ENCODE results near the gene ANTXR1.
"Not testable (repeated sequence)": the region's sequence is repeated elsewhere in the genome, so short reads cannot be mapped to it uniquely, and the experiment has no call there.

Gene ANTXR1

DNA sequence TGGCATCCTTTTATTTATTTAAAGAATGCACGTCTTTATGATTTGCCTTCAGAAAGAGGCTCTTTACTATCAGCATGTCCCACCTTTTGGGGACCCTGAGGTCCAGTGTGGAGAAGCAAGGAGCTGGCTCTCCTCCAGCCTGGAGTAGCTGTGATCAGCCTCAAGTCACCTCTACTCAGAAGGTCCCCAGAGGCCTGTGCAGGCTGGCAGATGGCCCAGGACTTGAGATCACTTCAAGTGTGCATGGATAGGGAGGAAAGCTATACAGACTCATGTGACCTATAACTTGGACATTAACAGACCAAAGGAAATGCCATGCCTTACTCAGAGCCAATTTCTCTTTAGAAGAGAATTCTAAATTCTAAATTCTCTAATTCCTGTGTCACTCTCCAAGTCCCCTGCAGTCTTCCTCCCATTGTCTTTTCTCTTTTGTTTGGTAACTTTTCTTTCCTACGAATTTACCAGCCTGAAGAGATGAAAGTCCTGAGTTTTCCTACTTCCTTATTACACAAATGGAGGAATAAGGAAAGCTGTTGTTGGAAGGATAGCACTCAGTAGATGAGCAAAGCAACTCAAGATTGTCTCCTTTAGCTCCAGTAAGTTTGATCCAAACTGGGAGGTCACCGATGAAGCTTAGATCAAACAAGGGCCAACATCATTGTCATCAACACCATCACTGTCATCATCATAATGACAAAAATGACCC, 210.1 kb downstream of the ANTXR1 start:
- Histone ChIP-seq H3K27ac (ENCODE audit: low read depth, low read length) (no peak overlapping the region), H3K36me3 (ENCODE audit: insufficient read depth, low read length) (no peaks in the 10 kb centered on the region), H3K27me3 (ENCODE audit: control insufficient read depth in 1 of 2, insufficient read depth in 2 of 2, low read length in 2 of 2) (no peaks in the 10 kb centered on the region), H3K9me3 (ENCODE audit: low read length) (no peaks in the 10 kb centered on the region), H3K4me3 (ENCODE audit: low read depth in 1 of 2, low read length in 2 of 2) (no peak overlapping the region), H3K4me1 (ENCODE audit: insufficient read depth, low read length) (peaks cover 18% of the 10 kb centered on the region), H3K9ac (ENCODE audit: low read length) (no peak overlapping the region)

- Histone ChIP-seq H3K9ac (ENCODE audit: low read length) (no peak overlapping the region), H3K27me3 (ENCODE audit: control insufficient read depth in 1 of 2, insufficient read depth in 2 of 2, low read length in 2 of 2) (no peaks in the 10 kb centered on the region), H3K4me3 (ENCODE audit: low read depth in 1 of 2, low read length in 2 of 2) (no peak overlapping the region), H3K4me1 (ENCODE audit: insufficient read depth, low read length) (peaks cover 18% of the 10 kb centered on the region), H3K27ac (ENCODE audit: low read depth, low read length) (no peak overlapping the region), H3K36me3 (ENCODE audit: insufficient read depth, low read length) (no peaks in the 10 kb centered on the region), H3K9me3 (ENCODE audit: low read length) (no peaks in the 10 kb centered on the region)
Measured at GRCh38 chr2:69223759-69224511, 211.0 kb downstream of the ANTXR1 start.

DNA sequence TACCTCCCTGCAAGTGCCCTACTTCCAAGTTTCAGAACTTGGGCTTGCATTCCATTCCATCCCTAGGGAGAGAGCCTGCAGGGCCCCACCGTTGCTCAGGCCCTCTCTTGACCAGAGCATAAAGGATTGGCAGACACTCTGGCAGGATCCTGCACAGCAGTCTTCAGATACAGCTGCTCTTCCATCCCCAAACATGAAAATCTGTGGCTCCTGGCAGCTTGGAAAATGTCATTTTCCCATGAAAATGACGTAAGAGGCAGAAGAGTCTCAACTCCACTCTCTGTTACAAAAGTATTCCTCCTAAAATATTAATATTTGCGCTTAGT, 211.5 kb downstream of the ANTXR1 start:
- Histone ChIP-seq H3K27ac (ENCODE audit: low read depth, low read length) (no peak overlapping the region), H3K36me3 (ENCODE audit: insufficient read depth, low read length) (no peaks in the 10 kb centered on the region), H3K4me3 (ENCODE audit: low read depth in 1 of 2, low read length in 2 of 2) (no peak overlapping the region), H3K4me1 (ENCODE audit: insufficient read depth, low read length) (peaks cover 18% of the 10 kb centered on the region), H3K9ac (ENCODE audit: low read length) (no peak overlapping the region), H3K27me3 (ENCODE audit: control insufficient read depth in 1 of 2, insufficient read depth in 2 of 2, low read length in 2 of 2) (no peaks in the 10 kb centered on the region), H3K9me3 (ENCODE audit: low read length) (no peaks in the 10 kb centered on the region)

GRCh38 chr2:69225933-69226332, 213.0 kb downstream of the ANTXR1 start:
- no peaks in the 10 kb centered on the region for H3K36me3 ChIP-seq (ENCODE audit: insufficient read depth, low read length)
- no peak overlapping the region for H3K9ac ChIP-seq (ENCODE audit: low read length)
- H3K27me3 ChIP-seq (ENCODE audit: control insufficient read depth in 1 of 2, insufficient read depth in 2 of 2, low read length in 2 of 2), result no peaks in the 10 kb centered on the region
- no peak overlapping the region for H3K27ac ChIP-seq (ENCODE audit: low read depth, low read length)
- no peak overlapping the region for H3K4me3 ChIP-seq (ENCODE audit: low read depth in 1 of 2, low read length in 2 of 2)
- peaks cover 18% of the 10 kb centered on the region for H3K4me1 ChIP-seq (ENCODE audit: insufficient read depth, low read length)
- no peaks in the 10 kb centered on the region for H3K9me3 ChIP-seq (ENCODE audit: low read length)

- Histone ChIP-seq H3K9me3 (ENCODE audit: low read length) (no peaks in the 10 kb centered on the region), H3K4me3 (ENCODE audit: low read depth in 1 of 2, low read length in 2 of 2) (no peak overlapping the region), H3K27ac (ENCODE audit: low read depth, low read length) (no peak overlapping the region), H3K9ac (ENCODE audit: low read length) (no peak overlapping the region), H3K36me3 (ENCODE audit: insufficient read depth, low read length) (no peaks in the 10 kb centered on the region), H3K4me1 (ENCODE audit: insufficient read depth, low read length) (peaks cover 15% of the 10 kb centered on the region), H3K27me3 (ENCODE audit: control insufficient read depth in 1 of 2, insufficient read depth in 2 of 2, low read length in 2 of 2) (no peaks in the 10 kb centered on the region)
Measured at GRCh38 chr2:69226903-69227302, 213.9 kb downstream of the ANTXR1 start.

DNA sequence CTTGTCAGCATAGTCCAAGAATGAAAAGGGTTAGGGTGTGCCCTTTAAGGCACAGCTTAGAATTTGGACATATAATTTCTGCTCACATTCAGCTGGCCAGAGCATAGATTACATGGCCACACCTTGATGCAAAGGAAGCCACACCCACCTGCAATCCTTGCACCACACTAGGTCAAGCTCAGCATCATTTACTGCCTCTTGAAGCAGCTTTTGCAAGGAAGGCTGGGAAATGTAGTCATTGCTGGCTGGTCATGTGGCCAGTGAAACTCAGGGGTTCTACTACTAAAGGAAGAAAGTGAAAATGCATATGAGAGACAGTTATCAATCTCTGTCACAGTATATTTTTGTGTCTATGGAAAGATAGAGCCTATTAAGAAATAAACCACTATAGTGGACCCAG, 214.7 kb downstream of the ANTXR1 start:
- no peaks in the 10 kb centered on the region for H3K9me3 ChIP-seq (ENCODE audit: low read length)
- H3K36me3 ChIP-seq (ENCODE audit: insufficient read depth, low read length), result no peaks in the 10 kb centered on the region
- no peak overlapping the region for H3K4me3 ChIP-seq (ENCODE audit: low read depth in 1 of 2, low read length in 2 of 2)
- no peaks in the 10 kb centered on the region for H3K27me3 ChIP-seq (ENCODE audit: control insufficient read depth in 1 of 2, insufficient read depth in 2 of 2, low read length in 2 of 2)
- no peak overlapping the region for H3K27ac ChIP-seq (ENCODE audit: low read depth, low read length)
- H3K4me1 ChIP-seq (ENCODE audit: insufficient read depth, low read length), result peaks cover 8% of the 10 kb centered on the region
- H3K9ac ChIP-seq (ENCODE audit: low read length), result no peak overlapping the region

- H3K36me3 ChIP-seq (ENCODE audit: insufficient read depth, low read length); H3K4me3 ChIP-seq (ENCODE audit: low read depth in 1 of 2, low read length in 2 of 2); H3K27me3 ChIP-seq (ENCODE audit: control insufficient read depth in 1 of 2, insufficient read depth in 2 of 2, low read length in 2 of 2); H3K27ac ChIP-seq (ENCODE audit: low read depth, low read length); H3K9me3 ChIP-seq (ENCODE audit: low read length); H3K9ac ChIP-seq (ENCODE audit: low read length); H3K4me1 ChIP-seq (ENCODE audit: insufficient read depth, low read length): not testable (repeated sequence)
Measured at GRCh38 chr2:69230946-69231345, 218.0 kb downstream of the ANTXR1 start.

DNA sequence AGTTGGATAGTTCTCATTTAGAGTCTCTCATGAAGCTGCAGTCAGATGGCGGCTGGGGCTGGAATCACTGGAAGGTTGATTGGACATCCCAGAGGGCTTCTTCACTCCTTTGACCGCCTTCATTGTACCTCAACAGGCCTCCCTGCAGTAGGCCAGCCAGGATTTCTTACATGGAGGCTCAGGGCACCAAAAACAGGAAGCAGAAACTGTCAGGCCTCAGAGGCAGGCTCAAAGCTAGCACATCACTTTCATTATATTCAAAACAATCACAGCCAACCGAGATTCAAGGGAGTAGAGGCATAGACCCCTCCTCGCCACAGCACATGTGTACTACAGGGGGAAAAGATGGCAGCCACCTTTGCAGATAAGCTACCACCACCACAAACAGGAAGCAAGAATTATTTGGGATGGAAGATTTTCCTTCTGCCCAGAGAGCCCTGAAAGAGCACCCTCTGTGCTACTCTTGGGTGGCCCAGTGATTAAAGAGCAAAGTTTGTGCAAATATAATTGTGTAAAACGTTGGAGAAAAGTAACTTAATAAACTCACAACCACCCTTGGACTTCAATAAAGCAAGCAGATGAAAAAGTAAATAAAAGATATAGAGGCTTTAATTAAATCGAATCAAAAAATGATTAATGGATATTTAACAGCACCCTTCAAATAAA, 218.8 kb downstream of the ANTXR1 start:
- no peak overlapping the region for H3K4me3 ChIP-seq (ENCODE audit: low read depth in 1 of 2, low read length in 2 of 2)
- H3K27me3 ChIP-seq (ENCODE audit: control insufficient read depth in 1 of 2, insufficient read depth in 2 of 2, low read length in 2 of 2), result no peaks in the 10 kb centered on the region
- H3K36me3 ChIP-seq (ENCODE audit: insufficient read depth, low read length), result no peaks in the 10 kb centered on the region
- peaks cover 3% of the 10 kb centered on the region for H3K4me1 ChIP-seq (ENCODE audit: insufficient read depth, low read length)
- no peak overlapping the region for H3K27ac ChIP-seq (ENCODE audit: low read depth, low read length)
- no peak overlapping the region for H3K9ac ChIP-seq (ENCODE audit: low read length)
- no peaks in the 10 kb centered on the region for H3K9me3 ChIP-seq (ENCODE audit: low read length)

DNA sequence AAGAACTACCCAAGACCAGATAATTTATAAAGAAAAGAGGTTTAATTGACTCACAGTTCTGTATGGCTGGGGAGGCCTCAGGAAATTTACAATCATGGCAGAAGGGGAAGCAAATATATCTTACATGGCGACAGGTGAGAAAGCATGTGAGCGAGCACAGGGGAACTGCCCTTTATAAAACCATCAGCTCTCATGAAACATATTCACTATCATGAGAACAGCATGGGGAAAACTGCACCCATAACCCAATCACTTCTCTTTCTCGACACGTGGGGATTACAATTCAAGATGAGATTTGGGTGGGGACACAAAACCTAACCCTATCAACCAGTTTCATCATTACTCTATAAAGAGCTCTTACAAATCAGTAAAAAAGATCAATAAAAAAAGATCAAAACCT, 222.9 kb downstream of the ANTXR1 start:
- Histone ChIP-seq H3K27ac (ENCODE audit: low read depth, low read length) (peak overlapping the region; percentile 17), H3K4me1 (ENCODE audit: insufficient read depth, low read length) (peaks cover 26% of the 10 kb centered on the region)
- not testable (repeated sequence) for H3K36me3 ChIP-seq (ENCODE audit: insufficient read depth, low read length)

GRCh38 chr2:69237070-69237670, 224.2 kb downstream of the ANTXR1 start:
- no peak overlapping the region for H3K4me3 ChIP-seq (ENCODE audit: low read depth in 1 of 2, low read length in 2 of 2)
- no peak overlapping the region for H3K9ac ChIP-seq (ENCODE audit: low read length)
- H3K27ac ChIP-seq (ENCODE audit: low read depth, low read length), result peak overlapping the region; percentile 32
- no peaks in the 10 kb centered on the region for H3K36me3 ChIP-seq (ENCODE audit: insufficient read depth, low read length)
- peaks cover 39% of the 10 kb centered on the region for H3K4me1 ChIP-seq (ENCODE audit: insufficient read depth, low read length)
- no peaks in the 10 kb centered on the region for H3K9me3 ChIP-seq (ENCODE audit: low read length)
- no peaks in the 10 kb centered on the region for H3K27me3 ChIP-seq (ENCODE audit: control insufficient read depth in 1 of 2, insufficient read depth in 2 of 2, low read length in 2 of 2)

More for the DNA sequence above, 222.9 kb downstream of the ANTXR1 start:
- H3K9me3 ChIP-seq (ENCODE audit: low read length); H3K9ac ChIP-seq (ENCODE audit: low read length); H3K4me3 ChIP-seq (ENCODE audit: low read depth in 1 of 2, low read length in 2 of 2); H3K27me3 ChIP-seq (ENCODE audit: control insufficient read depth in 1 of 2, insufficient read depth in 2 of 2, low read length in 2 of 2): not testable (repeated sequence)

DNA sequence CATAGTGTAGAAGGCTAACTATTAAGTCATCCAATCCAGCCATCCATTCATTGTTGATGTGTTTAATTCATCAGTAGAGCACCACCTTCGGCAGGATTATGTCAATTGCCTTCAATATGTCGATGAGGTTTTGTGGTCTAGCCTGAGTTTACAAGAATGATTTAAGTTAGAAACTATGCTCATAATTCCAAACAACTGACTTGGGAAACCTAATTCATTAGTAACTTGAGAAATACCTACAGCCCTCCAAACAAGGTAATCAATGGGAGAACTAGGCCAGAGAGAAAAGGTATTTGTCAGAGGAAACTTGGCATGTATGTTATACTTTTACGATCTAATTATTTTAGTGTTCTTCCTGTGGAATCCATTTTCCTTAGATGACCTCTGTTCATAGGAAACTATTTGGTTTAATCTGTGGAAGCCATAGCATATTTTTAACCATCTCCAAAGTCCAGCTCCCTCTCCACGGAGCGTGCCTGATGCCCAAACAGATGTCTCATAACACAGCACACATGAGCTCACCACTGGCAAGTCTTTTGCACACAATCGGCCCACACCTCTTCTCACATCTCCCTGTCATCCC, 225.6 kb downstream of the ANTXR1 start:
- H3K4me1 ChIP-seq (ENCODE audit: insufficient read depth, low read length), result peaks cover 53% of the 10 kb centered on the region
- H3K9me3 ChIP-seq (ENCODE audit: low read length), result no peaks in the 10 kb centered on the region
- no peaks in the 10 kb centered on the region for H3K27me3 ChIP-seq (ENCODE audit: control insufficient read depth in 1 of 2, insufficient read depth in 2 of 2, low read length in 2 of 2)
- no peaks in the 10 kb centered on the region for H3K36me3 ChIP-seq (ENCODE audit: insufficient read depth, low read length)
- no peak overlapping the region for H3K9ac ChIP-seq (ENCODE audit: low read length)
- no peak overlapping the region for H3K4me3 ChIP-seq (ENCODE audit: low read depth in 1 of 2, low read length in 2 of 2)
- no peak overlapping the region for H3K27ac ChIP-seq (ENCODE audit: low read depth, low read length)
